KOPT-K1 (cell line): ENCODE results near the gene TNFRSF21.
A peak's percentile ranks its signal among the peaks of the same experiment; 100 is the strongest.

Experiments used
- H3K27ac ChIP-seq: fragments of 200-600 bp; sonication (generic); 2 replicates; pipeline ENCODE4 v1.5.1; 2016; ENCODE audit warnings: antibody characterized with exemption, mild to moderate bottlenecking, low read depth, low read length; ENCODE audit not compliant: poor library complexity, severe bottlenecking
- H3K36me3 ChIP-seq: fragments of 200-600 bp; sonication (generic); 2 replicates; pipeline ENCODE4 v1.5.1; 2017; ENCODE audit warnings: antibody characterized with exemption, mild to moderate bottlenecking, low read length, moderate library complexity; ENCODE audit not compliant: insufficient read depth
- H3K9me3 ChIP-seq: fragments of 200-600 bp; sonication (generic); 2 replicates; pipeline ENCODE4 v1.5.1; 2017; ENCODE audit warnings: antibody characterized with exemption, low read length, mild to moderate bottlenecking; ENCODE audit not compliant: insufficient read depth, poor library complexity, severe bottlenecking

Gene TNFRSF21, protein sequence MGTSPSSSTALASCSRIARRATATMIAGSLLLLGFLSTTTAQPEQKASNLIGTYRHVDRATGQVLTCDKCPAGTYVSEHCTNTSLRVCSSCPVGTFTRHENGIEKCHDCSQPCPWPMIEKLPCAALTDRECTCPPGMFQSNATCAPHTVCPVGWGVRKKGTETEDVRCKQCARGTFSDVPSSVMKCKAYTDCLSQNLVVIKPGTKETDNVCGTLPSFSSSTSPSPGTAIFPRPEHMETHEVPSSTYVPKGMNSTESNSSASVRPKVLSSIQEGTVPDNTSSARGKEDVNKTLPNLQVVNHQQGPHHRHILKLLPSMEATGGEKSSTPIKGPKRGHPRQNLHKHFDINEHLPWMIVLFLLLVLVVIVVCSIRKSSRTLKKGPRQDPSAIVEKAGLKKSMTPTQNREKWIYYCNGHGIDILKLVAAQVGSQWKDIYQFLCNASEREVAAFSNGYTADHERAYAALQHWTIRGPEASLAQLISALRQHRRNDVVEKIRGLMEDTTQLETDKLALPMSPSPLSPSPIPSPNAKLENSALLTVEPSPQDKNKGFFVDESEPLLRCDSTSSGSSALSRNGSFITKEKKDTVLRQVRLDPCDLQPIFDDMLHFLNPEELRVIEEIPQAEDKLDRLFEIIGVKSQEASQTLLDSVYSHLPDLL

DNA sequence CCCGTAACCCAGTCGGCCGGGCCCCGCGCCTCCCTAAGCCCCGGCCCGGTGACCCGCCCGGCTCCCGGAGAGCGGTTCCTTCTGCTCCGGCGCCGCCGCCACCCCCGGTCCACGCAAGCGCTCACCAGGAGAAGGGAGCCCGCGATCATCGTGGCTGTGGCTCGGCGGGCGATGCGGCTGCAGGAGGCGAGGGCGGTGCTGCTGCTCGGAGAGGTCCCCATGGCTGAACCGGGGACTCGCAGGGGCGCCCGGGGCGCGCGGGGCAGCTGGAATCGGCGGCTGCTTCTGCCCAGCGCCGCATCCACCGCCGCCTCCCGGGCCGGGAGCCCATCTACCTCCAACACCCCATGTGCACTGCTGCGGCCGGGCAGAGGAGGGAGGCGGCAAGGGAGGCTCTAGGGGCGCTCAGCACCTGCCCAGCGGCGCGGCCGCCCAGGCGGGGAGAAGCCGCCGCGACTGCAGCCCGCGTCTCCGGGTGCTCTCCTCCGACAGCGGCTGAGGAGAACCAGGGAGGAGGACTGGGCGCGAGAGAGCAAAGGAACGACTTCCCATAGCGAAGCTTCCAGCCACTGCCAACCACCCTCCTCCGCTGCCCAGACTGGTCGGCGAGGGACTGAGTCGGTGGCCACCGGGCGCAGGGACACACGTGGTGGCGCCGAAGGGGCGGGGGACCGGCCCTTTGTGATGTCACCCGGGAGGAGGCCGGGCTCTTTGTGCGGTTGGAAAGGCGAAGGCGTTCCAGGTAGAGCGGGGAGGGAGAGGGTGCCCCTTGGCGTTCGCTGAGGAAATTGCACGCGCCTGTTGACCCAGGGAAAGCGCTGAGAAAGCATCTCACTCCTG is at the start of gene TNFRSF21:
Gene TNFRSF21 (minus strand): TSS at position 615 of the 840 bp plus-strand sequence. CDS start 394 bp downstream, at position 221.
- H3K27ac ChIP-seq: peak within 1 kb of the TSS; percentile 72
- H3K9me3 ChIP-seq: no peaks in the 10 kb centered on the region
- H3K36me3 ChIP-seq: no peaks in the 10 kb centered on the region

DNA sequence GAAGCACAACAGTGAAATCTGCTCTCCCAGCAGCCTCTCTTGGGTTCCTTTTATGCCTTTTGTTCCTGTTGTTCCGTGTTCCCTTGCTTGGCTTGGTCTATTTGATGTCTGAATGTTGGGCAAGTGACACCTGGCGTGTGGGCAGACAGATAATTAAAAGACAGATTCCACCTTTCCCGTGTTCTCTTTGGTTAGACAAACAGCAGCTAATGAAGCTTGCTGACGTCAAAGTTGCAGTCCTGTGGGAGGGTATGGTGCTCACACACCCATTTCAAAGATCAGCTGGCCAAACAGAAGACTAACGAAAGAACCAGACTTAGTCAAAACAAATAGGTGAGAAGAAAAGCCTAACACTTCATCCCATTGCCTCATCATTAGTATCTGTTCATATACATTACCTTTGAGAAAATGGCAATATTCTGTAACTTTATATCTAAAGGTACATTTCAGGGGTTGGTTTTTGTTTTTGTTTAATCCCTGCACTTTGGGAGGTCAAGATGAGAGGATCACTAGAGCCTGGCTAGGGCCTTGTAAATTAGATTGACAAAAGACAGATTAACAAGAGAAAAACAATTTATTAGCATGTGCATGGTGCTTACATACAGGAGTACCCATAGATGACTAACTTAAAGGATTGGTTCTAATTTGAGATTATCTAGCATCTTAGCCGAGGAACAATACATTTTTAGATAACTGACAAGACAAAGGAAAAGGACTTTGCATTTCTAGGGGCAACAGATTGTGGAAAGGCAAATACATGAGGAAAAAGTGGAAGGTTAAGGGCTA is 48.9 kb upstream of the TNFRSF21 start:
- H3K27ac ChIP-seq: no peak overlapping the region
- H3K36me3 ChIP-seq: no peaks in the 10 kb centered on the region
- H3K9me3 ChIP-seq: no peaks in the 10 kb centered on the region

DNA sequence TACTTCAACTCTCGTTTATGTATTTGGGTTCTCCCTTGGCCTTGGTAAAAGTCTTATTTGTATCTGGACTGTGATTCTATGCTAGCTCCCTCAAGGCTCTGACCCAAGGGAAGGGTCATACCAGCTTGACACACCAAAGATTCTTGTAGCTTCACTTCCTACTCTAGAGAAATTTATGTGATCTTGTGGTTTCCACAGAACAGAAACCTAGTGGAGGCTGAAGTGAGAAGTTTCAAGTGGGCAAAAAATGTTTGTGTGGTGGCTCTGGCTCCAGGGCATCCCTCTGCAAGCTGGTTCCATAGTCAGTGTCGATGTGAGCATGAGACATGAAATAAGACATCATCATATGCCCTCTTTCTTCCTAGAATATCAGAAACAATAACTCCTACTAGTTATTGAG is 48.1 kb upstream of the TNFRSF21 start:
- H3K27ac ChIP-seq: no peak overlapping the region
- H3K36me3 ChIP-seq: no peaks in the 10 kb centered on the region
- H3K9me3 ChIP-seq: no peaks in the 10 kb centered on the region

DNA sequence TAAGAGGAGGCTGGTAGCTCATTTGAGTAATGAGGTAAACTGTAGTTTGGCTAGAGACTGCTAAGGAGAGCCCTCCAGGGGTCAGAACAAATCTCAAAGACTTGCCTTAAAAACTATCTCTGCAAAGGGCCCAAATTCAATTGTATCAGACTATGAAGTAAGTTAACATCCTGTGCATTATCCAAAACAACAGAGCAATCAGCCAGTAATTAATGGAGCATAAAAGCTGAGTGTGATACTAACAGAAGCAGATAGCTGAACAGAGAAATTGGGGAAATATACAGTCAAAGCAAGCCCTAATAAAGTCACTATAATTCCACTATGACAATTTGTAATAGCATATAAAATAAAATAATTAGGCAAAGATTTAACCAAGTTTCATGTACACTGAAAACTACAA is 45.8 kb upstream of the TNFRSF21 start:
- Histone ChIP-seq H3K36me3 (no peaks in the 10 kb centered on the region), H3K27ac (no peak overlapping the region), H3K9me3 (no peaks in the 10 kb centered on the region)

DNA sequence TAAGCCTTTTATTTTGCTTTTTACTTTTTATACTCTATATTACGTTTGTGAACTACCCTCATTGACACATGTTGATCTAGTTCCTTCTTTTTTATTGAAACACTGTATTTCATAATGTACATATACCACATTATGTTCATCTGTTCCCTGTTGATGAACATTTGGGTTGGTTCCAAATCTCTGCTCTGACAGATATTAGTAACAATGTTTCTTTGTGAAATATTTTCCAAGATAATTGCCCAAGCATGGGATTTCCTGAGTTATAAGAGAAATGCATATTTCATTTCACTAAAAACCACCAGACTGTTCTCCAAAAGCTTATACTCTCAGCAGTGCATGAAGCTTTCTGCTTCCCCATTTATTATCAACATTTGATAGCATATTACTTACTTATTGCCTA is 44.2 kb upstream of the TNFRSF21 start:
- Histone ChIP-seq H3K36me3 (no peaks in the 10 kb centered on the region), H3K27ac (no peak overlapping the region), H3K9me3 (no peaks in the 10 kb centered on the region)

DNA sequence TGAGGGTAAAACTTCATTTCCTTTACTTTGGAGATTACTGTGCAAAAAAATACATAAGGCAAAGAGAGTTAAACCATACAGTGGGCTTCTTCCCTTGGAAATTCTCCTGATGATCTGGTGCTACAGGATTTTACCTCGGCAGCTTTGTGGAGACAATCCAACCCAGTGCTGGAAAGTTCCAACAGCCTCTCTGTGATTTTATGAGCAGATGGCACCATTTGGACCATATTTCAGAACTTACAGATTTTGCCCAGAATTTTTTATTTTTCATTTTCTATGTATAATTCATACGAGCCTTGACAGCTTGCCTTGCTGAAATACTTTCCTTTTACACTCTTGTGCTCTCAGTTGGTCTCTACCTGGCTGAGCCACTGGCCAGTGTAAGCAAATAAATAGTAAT is 43.3 kb upstream of the TNFRSF21 start:
- no peaks in the 10 kb centered on the region for H3K36me3 ChIP-seq
- no peak overlapping the region for H3K27ac ChIP-seq
- H3K9me3 ChIP-seq: no peaks in the 10 kb centered on the region

DNA sequence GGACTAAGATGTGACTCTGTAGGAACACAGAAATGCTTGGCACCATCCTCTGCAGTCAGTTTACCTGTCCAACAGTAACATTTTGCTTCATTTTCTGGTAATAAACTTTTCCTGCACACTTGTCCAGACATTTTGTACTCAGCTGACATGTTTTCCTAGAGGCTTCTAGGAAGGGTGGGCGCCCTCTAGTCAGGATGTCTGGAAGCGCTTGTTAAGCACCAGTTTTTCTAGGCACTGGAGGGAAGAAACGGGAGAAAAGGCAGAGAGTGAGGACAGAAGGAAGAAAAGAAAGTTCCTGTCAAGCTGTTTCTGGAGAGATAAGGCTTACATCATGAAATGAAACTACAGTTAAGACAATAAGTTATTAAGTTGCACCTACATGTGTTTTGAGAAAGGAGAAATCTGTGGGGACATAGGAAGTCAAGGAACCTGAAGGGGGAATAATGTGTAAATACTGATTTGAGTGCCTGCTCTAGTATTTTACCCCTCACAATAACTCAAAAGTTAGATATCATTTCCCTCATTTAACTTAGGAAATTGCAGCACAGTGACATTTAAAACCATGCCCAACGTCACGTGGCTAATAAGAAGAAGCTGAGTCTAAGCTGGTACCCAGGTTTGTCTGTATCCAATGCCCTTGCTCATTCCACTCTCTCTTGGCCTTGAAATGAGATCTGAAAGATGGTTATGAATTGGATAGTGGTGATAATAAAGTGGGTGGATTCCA is 42.7 kb upstream of the TNFRSF21 start:
- Histone ChIP-seq H3K9me3 (no peaks in the 10 kb centered on the region), H3K36me3 (no peaks in the 10 kb centered on the region), H3K27ac (no peak overlapping the region)

DNA sequence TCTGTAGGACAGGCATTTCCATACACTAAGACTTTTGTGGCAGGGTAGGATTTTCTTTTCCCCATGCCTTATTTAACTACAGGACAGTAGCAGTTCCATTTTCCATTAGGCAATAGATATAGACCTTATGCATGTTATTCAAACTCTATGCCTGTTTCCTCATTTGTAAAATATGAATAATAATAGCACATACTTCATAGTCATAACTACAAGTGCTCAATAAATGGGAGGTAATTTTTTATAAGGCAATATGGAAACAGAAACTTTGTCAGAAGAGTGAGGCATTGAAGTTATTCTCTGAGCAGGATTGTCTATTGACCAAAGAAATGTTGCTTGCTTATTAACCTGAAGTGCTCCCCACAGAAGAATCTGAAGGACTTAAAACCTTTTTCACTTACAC is 41.9 kb upstream of the TNFRSF21 start:
- Histone ChIP-seq H3K27ac (no peak overlapping the region), H3K9me3 (no peaks in the 10 kb centered on the region), H3K36me3 (no peaks in the 10 kb centered on the region)

DNA sequence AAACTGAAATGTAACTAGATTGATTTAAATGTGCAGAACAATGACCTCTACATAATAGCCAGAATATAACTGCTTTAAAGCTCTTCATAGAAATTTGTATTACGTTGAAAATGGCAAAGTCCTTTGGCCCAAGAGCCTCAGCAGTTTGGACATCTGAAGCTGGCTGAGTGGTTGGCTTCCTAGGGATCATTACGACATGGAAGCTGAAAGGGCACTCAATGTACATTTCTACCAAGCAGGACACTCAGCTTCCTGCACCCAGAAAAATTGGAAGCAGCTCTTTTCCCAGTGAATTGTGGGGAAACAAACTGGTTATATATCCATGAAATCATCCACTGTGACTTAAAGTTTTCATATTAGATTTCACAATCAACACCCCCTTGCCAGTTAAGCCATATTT is 40.2 kb upstream of the TNFRSF21 start:
- Histone ChIP-seq H3K9me3 (no peaks in the 10 kb centered on the region), H3K27ac (no peak overlapping the region), H3K36me3 (no peaks in the 10 kb centered on the region)

DNA sequence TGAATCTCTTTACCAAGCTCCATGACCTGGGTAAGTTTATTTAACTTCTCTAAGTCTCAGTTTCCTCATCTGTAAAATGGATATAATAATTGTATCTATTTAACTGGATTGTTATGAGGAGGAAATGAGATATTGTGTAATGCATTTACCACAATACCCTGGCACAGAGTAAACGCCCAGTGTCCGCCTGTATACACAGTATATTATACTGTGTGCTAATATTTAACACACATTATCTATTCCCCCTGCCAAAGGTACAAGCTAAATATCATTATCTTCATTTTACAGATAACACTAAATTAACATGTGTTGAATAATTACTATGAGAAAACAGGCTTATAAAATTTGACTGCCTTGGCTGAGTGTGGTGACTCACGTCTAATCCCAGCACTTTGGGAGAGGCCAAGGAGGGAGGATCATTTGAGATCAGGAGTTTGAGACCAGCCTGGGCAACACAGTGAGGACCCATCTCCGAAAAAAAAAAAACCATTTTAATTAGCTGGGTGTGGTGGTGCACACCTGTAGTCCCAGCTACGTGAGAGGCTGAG is 38.7 kb upstream of the TNFRSF21 start:
- no peaks in the 10 kb centered on the region for H3K36me3 ChIP-seq
- H3K9me3 ChIP-seq: no peaks in the 10 kb centered on the region
- H3K27ac ChIP-seq: no peak overlapping the region

DNA sequence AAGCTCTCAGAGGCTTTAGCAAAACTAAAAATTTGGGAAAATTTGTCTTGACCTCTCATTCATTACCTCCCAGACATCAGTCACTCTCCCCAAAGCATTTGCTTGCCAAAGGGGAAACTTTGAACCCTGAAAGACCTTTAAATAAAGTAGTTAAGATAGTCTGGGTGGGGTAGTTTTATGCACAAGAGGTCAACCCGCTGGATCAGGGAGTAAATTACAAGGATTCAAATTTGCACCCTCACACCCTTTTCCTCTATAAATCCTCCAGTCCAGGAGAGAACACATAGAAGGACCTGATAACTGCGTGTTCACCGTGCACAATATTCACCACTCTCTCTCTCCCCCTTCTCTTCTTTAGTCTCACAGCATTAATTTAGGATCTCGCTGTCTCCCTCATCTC is 36.1 kb upstream of the TNFRSF21 start:
- no peaks in the 10 kb centered on the region for H3K36me3 ChIP-seq
- H3K27ac ChIP-seq: no peak overlapping the region
- no peaks in the 10 kb centered on the region for H3K9me3 ChIP-seq

DNA sequence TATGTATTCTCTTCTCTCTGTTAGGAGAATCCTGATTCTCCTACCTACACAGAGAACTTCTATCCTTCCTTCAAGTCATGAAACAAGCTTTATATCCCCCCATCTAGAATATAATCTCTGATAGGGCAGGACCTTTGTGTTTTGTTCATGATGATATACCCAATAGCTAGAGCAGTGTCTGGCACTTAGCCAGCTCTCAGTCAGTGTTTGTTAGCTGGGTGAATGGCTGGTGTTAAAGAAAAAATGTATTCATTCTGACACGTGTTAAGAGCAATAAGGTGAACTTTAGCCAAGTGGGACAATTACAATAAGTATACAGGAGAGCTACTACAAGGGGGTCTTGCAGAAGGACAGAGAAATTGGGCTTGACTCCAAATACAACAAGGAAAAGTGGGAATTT is 34.3 kb upstream of the TNFRSF21 start:
- H3K27ac ChIP-seq: no peak overlapping the region
- H3K9me3 ChIP-seq: no peaks in the 10 kb centered on the region
- H3K36me3 ChIP-seq: no peaks in the 10 kb centered on the region

DNA sequence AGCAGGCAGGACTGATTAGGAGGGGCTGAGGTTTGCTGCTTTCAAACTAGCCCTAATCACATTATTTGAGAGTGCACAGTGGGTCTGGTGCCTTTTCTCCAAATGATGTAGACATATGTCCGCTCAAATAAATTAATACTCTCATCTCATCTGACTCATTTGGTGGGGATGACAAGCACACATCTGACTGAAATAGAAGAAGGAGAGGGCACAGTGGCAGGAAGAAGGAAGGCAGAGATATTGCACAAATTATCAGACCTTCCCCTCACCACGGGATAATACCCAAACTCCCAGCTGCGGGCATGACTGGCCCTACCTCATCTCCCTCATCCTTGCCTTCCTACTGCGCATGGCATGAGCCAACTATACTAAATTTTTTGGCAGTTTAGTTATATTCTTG is 33.9 kb upstream of the TNFRSF21 start:
- H3K9me3 ChIP-seq: no peaks in the 10 kb centered on the region

DNA sequence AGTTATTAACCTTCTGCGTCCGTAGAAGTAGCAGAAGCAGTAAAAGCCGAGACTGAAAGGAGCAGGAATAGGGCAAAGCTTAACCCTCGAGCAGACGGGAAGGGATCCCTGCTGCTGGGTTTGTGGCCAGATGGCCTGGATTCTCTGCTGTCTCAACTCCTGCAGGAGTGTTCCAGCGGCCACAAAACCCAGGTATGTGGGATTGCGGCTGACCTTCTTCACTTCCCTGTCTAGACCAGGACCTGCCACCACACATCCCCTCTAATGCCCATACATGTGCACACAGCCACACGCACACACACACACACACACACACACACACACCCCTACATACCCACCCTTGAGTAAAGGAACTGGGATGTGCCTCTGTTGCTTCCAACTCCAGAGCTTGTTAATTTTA is 33.1 kb upstream of the TNFRSF21 start:
- no peaks in the 10 kb centered on the region for H3K36me3 ChIP-seq
- H3K27ac ChIP-seq: no peak overlapping the region
- H3K9me3 ChIP-seq: no peaks in the 10 kb centered on the region

More for the DNA sequence above, 33.9 kb upstream of the TNFRSF21 start:
- Histone ChIP-seq H3K36me3 (no peaks in the 10 kb centered on the region), H3K27ac (no peak overlapping the region)
